ENCODE data around the gene GMDS.

DNA sequence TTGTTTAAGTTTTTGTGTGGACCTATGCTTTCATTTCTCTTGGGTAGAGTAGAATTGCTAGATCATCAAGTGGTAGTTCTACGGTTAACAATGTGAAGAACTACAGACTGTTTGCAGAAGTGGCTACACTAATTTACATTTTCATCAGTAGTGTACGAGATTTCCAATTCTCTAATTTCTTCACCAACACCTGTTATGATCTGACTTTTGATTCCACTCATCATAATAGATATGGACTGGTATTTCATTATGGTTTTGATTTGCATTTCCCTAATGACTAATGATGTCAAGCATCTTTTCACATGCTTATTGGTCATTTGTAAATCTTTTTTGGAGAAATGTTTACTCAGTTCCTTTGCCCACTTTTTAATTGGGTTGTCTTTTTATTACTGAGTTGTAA, 244.4 kb downstream of the GMDS start:
- TF ChIP-seq, protein P1, sequence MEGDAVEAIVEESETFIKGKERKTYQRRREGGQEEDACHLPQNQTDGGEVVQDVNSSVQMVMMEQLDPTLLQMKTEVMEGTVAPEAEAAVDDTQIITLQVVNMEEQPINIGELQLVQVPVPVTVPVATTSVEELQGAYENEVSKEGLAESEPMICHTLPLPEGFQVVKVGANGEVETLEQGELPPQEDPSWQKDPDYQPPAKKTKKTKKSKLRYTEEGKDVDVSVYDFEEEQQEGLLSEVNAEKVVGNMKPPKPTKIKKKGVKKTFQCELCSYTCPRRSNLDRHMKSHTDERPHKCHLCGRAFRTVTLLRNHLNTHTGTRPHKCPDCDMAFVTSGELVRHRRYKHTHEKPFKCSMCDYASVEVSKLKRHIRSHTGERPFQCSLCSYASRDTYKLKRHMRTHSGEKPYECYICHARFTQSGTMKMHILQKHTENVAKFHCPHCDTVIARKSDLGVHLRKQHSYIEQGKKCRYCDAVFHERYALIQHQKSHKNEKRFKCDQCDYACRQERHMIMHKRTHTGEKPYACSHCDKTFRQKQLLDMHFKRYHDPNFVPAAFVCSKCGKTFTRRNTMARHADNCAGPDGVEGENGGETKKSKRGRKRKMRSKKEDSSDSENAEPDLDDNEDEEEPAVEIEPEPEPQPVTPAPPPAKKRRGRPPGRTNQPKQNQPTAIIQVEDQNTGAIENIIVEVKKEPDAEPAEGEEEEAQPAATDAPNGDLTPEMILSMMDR (optimal IDR thresholded peaks at IDR 0.05 in 1 of 3, IDR thresholded peaks at IDR 0.05 in 1 of 3, conservative IDR thresholded peaks at IDR 0.05 in 1 of 3; ENCODE audit: extremely low read depth in 1 of 3, insufficient read depth in 2 of 3, low read length in 3 of 3): no peak
- no peak for TF ChIP-seq EZH2 (IDR thresholded peaks at IDR 0.05; ENCODE audit: low read length)

All from keratinocyte (primary cell).